Activated naive CD4-positive, alpha-beta T cell treated with anti-CD3 and anti-CD28 coated beads for 36 hours (primary cell): Measurements from ENCODE around the gene KISS1R. TPM values are rescaled to one million over a fixed set of nuclear protein-coding genes. Genes with fewer than 3 reads are reported as not detected.
"Not testable (repeated sequence)": the region's sequence is repeated elsewhere in the genome, so short reads cannot be mapped to it uniquely, and the experiment has no call there.

Experiments used
- CTCF ChIA-PET: fragments of 350-600 bp; sonication (Branson Sonifier 250); formaldehyde crosslinking; loops from one replicate; lab custom pipeline; 2021; ENCODE audit warnings: antibody characterized with exemption; lab: Charles Lee
- DNase-seq: peaks from one replicate; pipeline ENCODE4 v3.0.0-alpha.2; 2020
- H3K27ac Mint-ChIP-seq: one replicate; pipeline ENCODE4 v1.8.0; 2021; ENCODE audit warnings: mild to moderate bottlenecking, mixed read lengths
- H3K27me3 Mint-ChIP-seq: one replicate; pipeline ENCODE4 v1.8.0; 2021; ENCODE audit warnings: low read depth, mixed read lengths
- H3K36me3 Mint-ChIP-seq: one replicate; pipeline ENCODE4 v1.8.0; 2021; ENCODE audit warnings: low read depth, mixed read lengths
- H3K4me1 Mint-ChIP-seq: one replicate; pipeline ENCODE4 v1.8.0; 2021; ENCODE audit warnings: low read depth, mixed read lengths
- H3K4me3 Mint-ChIP-seq: one replicate; pipeline ENCODE4 v1.8.0; 2021; ENCODE audit warnings: mild to moderate bottlenecking, moderate library complexity, mixed read lengths
- H3K9me3 Mint-ChIP-seq: one replicate; pipeline ENCODE4 v1.8.0; 2021; ENCODE audit warnings: mixed read lengths
- intact Hi-C: fragments of 100-400 bp; cut with micrococcal nuclease; formaldehyde crosslinking; loops from one replicate; pipeline ENCODE4 v1.15.1; 2023
- total RNA-seq, 2 experiments: library from RNA; stranded (reverse); gene quantifications; one replicate each; pipeline ENCODE4 v1.2.3, GENCODE V29; 2021

KISS1R gene
- total RNA-seq, 2 experiments from 2014 or later = 5.3 to 6.6 TPM

DNA sequence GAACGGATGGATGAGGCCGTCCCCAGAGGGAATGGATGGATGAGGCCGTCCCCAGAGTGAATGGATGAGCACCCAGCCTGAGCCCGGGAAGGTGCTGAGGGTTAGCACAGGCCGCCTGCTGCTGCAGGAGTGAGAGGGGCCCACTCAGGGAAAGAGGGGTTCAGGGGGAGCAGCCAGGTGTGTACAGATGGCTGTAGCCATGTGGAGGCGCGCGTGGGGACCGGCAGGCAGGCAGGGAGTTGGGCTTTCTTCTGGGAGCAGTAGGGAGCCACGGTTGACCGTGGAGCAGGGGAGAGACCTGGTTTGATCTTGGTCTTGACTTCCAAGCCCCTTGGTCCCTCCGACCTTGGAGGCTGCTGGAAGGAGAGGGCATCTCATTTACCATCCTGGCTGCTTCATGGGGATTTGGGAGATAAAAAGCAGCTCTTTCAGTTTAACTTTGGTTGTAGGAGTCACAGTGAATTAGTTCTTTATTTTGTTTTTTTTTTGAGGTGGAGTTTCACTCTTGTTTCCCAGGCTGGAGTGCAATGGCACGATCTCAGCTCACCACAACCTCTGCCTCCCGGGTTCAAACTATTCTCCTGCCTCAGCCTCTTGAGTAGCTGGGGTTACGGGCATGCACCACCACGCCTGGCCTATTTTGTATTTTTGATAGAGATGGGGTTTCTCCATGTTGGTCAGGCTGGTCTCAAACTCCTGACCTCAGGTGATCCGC is 33.4 kb downstream of the KISS1R start:
- DNase-seq = no peak
- Mint-ChIP-seq H3K27me3 (no peaks in the 10 kb centered on the region), H3K36me3 (no peaks in the 10 kb centered on the region), H3K9me3 (no peaks in the 10 kb centered on the region), H3K4me1 (peaks cover 8% of the 10 kb centered on the region), H3K4me3 (no peak overlapping the region), H3K27ac (no peak overlapping the region)
- intact Hi-C loops = no loop called here
- CTCF ChIA-PET = no interaction called here

- H3K4me1 Mint-ChIP-seq = peaks cover 8% of the 10 kb centered on the region
- no peak overlapping the region for H3K4me3 Mint-ChIP-seq
- H3K9me3 Mint-ChIP-seq = no peaks in the 10 kb centered on the region
- no peaks in the 10 kb centered on the region for H3K27me3 Mint-ChIP-seq
- H3K27ac Mint-ChIP-seq = no peak overlapping the region
- DNase-seq = no peak
- CTCF ChIA-PET = no interaction called here
- intact Hi-C loops = no loop called here
- no peaks in the 10 kb centered on the region for H3K36me3 Mint-ChIP-seq
Measured at GRCh38 chr19:952049-952679, 35.0 kb downstream of the KISS1R start.

- Mint-ChIP-seq H3K27ac (no peak overlapping the region), H3K27me3 (no peaks in the 10 kb centered on the region), H3K4me3 (no peak overlapping the region), H3K4me1 (peaks cover 8% of the 10 kb centered on the region), H3K9me3 (no peaks in the 10 kb centered on the region), H3K36me3 (no peaks in the 10 kb centered on the region)
- no peak for DNase-seq
- intact Hi-C loops = no loop called here
- CTCF ChIA-PET = interaction anchor here (0.5 kb wide), 1 partner anchor 31 kb away, joined by 3 read pairs; the partner anchor contains the start of gene WDR18
Measured at GRCh38 chr19:952680-953444, 35.7 kb downstream of the KISS1R start.

GRCh38 chr19:953445-954271 is 36.5 kb downstream of the KISS1R start:
- no peak overlapping the region for H3K27ac Mint-ChIP-seq
- DNase-seq = no peak
- no peak overlapping the region for H3K4me3 Mint-ChIP-seq
- H3K4me1 Mint-ChIP-seq = peaks cover 8% of the 10 kb centered on the region
- CTCF ChIA-PET = no interaction called here
- no peaks in the 10 kb centered on the region for H3K9me3 Mint-ChIP-seq
- intact Hi-C loops = no loop called here
- H3K27me3 Mint-ChIP-seq = no peaks in the 10 kb centered on the region
- H3K36me3 Mint-ChIP-seq = no peaks in the 10 kb centered on the region

- peaks cover 12% of the 10 kb centered on the region for H3K4me1 Mint-ChIP-seq
- H3K27ac Mint-ChIP-seq = no peak overlapping the region
- H3K36me3 Mint-ChIP-seq = no peaks in the 10 kb centered on the region
- H3K9me3 Mint-ChIP-seq = no peaks in the 10 kb centered on the region
- CTCF ChIA-PET = no interaction called here
- no peaks in the 10 kb centered on the region for H3K27me3 Mint-ChIP-seq
- H3K4me3 Mint-ChIP-seq = no peak overlapping the region
- DNase-seq = no peak
- intact Hi-C loops = no loop called here
Measured at GRCh38 chr19:954272-954671, 37.1 kb downstream of the KISS1R start.

DNA sequence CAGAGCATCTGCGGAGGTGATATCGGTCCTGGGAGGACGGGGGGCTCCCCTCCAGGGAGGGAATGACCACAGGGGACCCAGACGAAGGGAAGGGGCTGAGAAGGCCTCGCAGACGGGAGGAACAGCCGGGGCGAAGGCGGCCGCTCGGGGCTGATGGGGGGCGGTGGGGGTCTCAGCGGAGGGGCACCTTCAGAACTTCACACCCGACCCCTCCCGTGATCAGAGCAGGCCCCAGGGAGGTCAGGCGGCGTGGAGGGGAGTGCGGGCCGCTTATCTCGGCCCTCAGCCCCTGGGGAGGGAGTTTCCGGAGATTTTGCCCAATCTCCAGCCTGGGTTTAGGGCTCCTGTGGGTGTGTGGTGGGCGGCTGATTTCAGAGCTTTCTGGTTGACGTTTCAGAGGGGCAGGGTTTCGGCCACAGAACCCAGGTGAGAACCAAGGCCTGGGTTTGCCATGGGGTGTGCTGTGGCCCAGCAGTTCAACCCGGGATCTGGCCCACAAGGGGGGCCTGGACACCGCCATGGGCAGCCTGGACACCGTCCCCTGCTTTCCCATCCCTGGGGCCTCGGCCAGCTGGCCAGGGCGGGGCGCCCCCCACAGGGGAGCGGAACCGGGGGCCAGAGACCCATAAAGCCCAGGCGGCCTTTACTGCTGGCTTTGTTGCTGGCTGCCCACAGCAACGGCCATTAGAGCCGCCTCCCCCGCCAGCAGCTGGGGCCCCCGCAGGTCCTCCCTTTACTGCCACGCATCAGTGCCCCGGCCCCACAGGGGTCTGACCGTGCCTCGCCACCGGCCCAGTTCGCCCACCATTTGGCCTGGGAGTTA is 37.8 kb downstream of the KISS1R start:
- Mint-ChIP-seq H3K9me3 (no peaks in the 10 kb centered on the region), H3K27me3 (no peaks in the 10 kb centered on the region), H3K36me3 (no peaks in the 10 kb centered on the region), H3K4me3 (no peak overlapping the region), H3K27ac (no peak overlapping the region), H3K4me1 (peaks cover 12% of the 10 kb centered on the region)
- CTCF ChIA-PET = no interaction called here
- intact Hi-C loops = no loop called here
- DNase-seq = no peak

- intact Hi-C loops = no loop called here
- Mint-ChIP-seq H3K27ac (no peak overlapping the region), H3K4me1 (peaks cover 12% of the 10 kb centered on the region), H3K36me3 (no peaks in the 10 kb centered on the region), H3K9me3 (no peaks in the 10 kb centered on the region), H3K4me3 (no peak overlapping the region), H3K27me3 (no peaks in the 10 kb centered on the region)
- DNase-seq = no peak
- CTCF ChIA-PET = no interaction called here
Measured at GRCh38 chr19:955803-956765, 39.0 kb downstream of the KISS1R start.

DNA sequence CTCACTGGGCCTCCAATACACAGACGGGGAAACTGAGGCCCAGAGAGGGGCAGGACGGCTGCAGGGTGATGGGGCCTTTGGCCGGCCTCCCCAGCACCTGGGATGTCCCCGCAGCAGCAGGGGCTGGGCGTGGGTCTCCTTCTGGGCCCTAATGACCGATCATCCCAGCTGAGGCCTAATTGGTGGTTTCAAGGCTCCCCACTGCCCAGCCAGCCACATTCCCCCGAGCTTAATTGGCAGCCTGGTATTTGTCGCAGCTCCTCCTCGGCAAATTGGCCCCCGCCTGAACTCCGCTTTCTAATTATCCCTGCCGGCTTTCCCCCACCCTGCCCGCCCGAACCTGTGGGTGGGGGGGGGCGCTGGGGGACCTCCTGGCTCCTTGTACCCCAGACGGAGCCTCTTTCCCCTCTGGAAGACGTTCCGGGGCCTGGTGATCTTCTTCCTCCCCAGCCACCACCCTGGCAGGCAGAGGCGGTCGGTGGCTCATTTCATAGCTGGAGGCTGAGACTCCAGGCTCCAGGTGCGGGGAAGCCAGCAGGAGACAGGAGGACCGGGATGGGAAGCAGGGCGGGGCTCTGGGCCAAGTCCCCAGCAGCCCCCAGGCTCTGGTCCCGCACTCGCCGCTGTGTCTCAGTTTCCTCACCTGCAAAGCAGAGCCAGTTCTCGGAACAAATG is 39.8 kb downstream of the KISS1R start:
- Mint-ChIP-seq H3K36me3 (no peaks in the 10 kb centered on the region), H3K27me3 (no peaks in the 10 kb centered on the region), H3K9me3 (no peaks in the 10 kb centered on the region), H3K4me1 (peaks cover 12% of the 10 kb centered on the region), H3K27ac (no peak overlapping the region), H3K4me3 (no peak overlapping the region)
- intact Hi-C loops = no loop called here
- CTCF ChIA-PET = no interaction called here
- DNase-seq = no peak

- DNase-seq, H3K27ac Mint-ChIP-seq, intact Hi-C loops, H3K9me3 Mint-ChIP-seq, H3K36me3 Mint-ChIP-seq, H3K27me3 Mint-ChIP-seq, H3K4me3 Mint-ChIP-seq, CTCF ChIA-PET: not testable (repeated sequence)
- peaks cover 16% of the 10 kb centered on the region for H3K4me1 Mint-ChIP-seq
Measured at GRCh38 chr19:957578-957977, 40.4 kb downstream of the KISS1R start.

DNA sequence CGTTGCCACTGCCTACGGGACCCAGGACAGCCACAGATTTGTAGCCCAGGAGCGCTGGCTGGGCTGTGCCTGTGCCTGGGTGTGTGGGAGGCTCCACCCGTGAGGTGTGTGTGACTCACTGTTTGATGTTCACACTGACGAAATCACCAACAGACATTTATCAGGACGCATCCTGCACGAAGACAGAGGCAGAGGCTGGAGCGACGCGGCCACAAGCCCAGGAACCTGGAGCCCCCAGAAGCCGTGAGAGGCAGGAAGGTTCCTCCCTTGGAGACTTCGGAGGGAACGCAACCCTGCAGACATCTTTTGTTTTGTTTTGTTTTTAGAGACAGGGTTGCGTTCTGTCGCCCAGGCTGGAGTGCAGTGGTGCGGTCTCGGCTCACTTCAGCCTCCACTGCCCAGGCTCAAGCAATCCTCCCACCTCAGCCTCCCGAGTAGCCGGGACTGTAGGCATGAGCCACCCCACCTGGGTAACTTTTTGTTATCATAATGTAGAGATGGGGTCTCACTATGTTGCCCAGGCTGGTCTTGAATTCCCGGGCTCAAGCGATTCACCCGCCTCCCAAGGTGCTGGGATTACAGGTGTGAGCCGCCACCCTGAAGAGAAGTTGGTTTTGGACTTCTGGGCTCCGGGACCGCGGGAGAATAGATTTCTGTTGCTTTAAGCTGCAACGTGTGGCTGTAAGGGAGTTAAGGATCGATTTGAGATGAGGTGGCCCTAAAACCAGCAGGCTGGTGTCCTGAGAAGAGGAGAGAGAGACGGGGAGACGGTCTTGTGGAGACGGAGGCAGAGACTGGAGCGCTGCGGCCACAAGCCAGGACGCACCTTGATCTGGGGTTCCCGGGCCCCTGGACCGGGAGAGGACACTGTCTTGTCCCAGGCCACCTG is 42.1 kb downstream of the KISS1R start:
- Mint-ChIP-seq H3K4me1 (peaks cover 8% of the 10 kb centered on the region), H3K36me3 (peaks cover 1% of the 10 kb centered on the region), H3K27ac (no peak overlapping the region), H3K4me3 (no peak overlapping the region), H3K9me3 (no peaks in the 10 kb centered on the region), H3K27me3 (no peaks in the 10 kb centered on the region)
- CTCF ChIA-PET = no interaction called here
- peak; percentile 17 for DNase-seq
- intact Hi-C loops = no loop called here
